Lower lobe of right lung (tissue), 2 donors: Measurements from ENCODE around the gene MANBA. TPM values are rescaled to one million over a fixed set of nuclear protein-coding genes. Genes with fewer than 3 reads are reported as not detected.

Experiments
- ATAC-seq, 2 donors: fragments of 200-7000 bp; cut with Tn5 transposase; one replicate each; pipeline ENCODE4 v1.9.1; 2020 to 2022; ENCODE audit warnings: mild to moderate bottlenecking in 2 of 2, moderate library complexity in 2 of 2
- DNase-seq: peaks from one replicate; pipeline ENCODE4 v3.0.0-alpha.2; 2020
- H3K27ac ChIP-seq: fragments of 200-600 bp; one replicate; pipeline ENCODE4 v1.8.0; 2022
- H3K27me3 ChIP-seq: fragments of 200-600 bp; one replicate; pipeline ENCODE4 v1.8.0; 2022; ENCODE audit warnings: low read depth
- H3K36me3 ChIP-seq: fragments of 200-600 bp; one replicate; pipeline ENCODE4 v1.8.0; 2022; ENCODE audit warnings: mild to moderate bottlenecking
- H3K4me1 ChIP-seq: fragments of 200-600 bp; one replicate; pipeline ENCODE4 v1.8.0; 2022
- H3K4me3 ChIP-seq: fragments of 200-600 bp; one replicate; pipeline ENCODE4 v1.8.0; 2022; ENCODE audit warnings: mild to moderate bottlenecking
- H3K9me3 ChIP-seq: fragments of 200-600 bp; one replicate; pipeline ENCODE4 v1.8.0; 2022
- CTCF ChIP-seq: fragments of 200-600 bp; IDR thresholded peaks from one replicate; pipeline ENCODE4 v1.8.0; 2022; ENCODE audit warnings: antibody characterized with exemption, mild to moderate bottlenecking
- intact Hi-C: fragments of 100-400 bp; cut with DNase I; formaldehyde crosslinking; loops from one replicate; pipeline ENCODE4 v1.11.0; 2022
- total RNA-seq: library from RNA; stranded (reverse); fragmentation: NEBNext Ultra II Directional; extraction: Animal tissue kit (Norgen Biotek cat#: 25700); gene quantifications from one replicate; pipeline ENCODE4 v1.2.1, GENCODE V29; 2021
- donor health status: DM: no; HTN: yes; CAD: no; lungs with severe emphysema.

The MANBA gene
- total RNA-seq, 1 donor from 2014 or later, result 68.2 TPM

GRCh38 chr4:102772738-102773340 lies 12.1 kb upstream of the MANBA start:
- DNase-seq (no peak), ATAC-seq (no peak)
- H3K27me3 ChIP-seq, result no peaks in the 10 kb centered on the region
- no peaks in the 10 kb centered on the region for H3K4me1 ChIP-seq
- H3K4me3 ChIP-seq, result no peak overlapping the region
- intact Hi-C loops, result no loop called here
- no peaks in the 10 kb centered on the region for H3K36me3 ChIP-seq
- TF ChIP-seq CTCF, result no peak
- no peak overlapping the region for H3K27ac ChIP-seq
- H3K9me3 ChIP-seq, result no peaks in the 10 kb centered on the region

- Histone ChIP-seq H3K9me3 (no peaks in the 10 kb centered on the region), H3K36me3 (no peaks in the 10 kb centered on the region), H3K27ac (no peak overlapping the region), H3K27me3 (no peaks in the 10 kb centered on the region), H3K4me3 (no peak overlapping the region), H3K4me1 (peaks cover 7% of the 10 kb centered on the region)
- no peak for TF ChIP-seq CTCF
- intact Hi-C loops, result no loop called here
- no peak for DNase-seq
- ATAC-seq, result no peak
These were observed 4.1 kb upstream of the MANBA start for GRCh38 chr4:102764901-102765300.

- Histone ChIP-seq H3K4me1 (peaks cover 31% of the 10 kb centered on the region), H3K4me3 (peak overlapping the region; percentile 98), H3K27me3 (no peaks in the 10 kb centered on the region), H3K9me3 (no peaks in the 10 kb centered on the region), H3K27ac (no peak overlapping the region), H3K36me3 (no peaks in the 10 kb centered on the region)
- no peak for TF ChIP-seq CTCF
- no peak for ATAC-seq
- intact Hi-C loops, result no loop called here
- no peak for DNase-seq
These were observed 1.1 kb upstream of the MANBA start for GRCh38 chr4:102761906-102762305.

- intact Hi-C loops, result no loop called here
- Histone ChIP-seq H3K27me3 (no peaks in the 10 kb centered on the region), H3K9me3 (no peaks in the 10 kb centered on the region), H3K27ac (peak overlapping the region; percentile 95), H3K4me1 (peaks cover 31% of the 10 kb centered on the region), H3K36me3 (no peaks in the 10 kb centered on the region), H3K4me3 (peak overlapping the region; percentile 98)
- DNase-seq (no peak), ATAC-seq (peak; percentile 14 to 17)
- TF ChIP-seq CTCF, result no peak
These were observed 531 bp upstream of the MANBA start for GRCh38 chr4:102761296-102761701.

GRCh38 chr4:102759831-102760644 lies 730 bp downstream of the MANBA start:
- TF ChIP-seq CTCF, result no peak
- H3K27me3 ChIP-seq, result no peaks in the 10 kb centered on the region
- H3K36me3 ChIP-seq, result no peaks in the 10 kb centered on the region
- peak overlapping the region; percentile 95 for H3K27ac ChIP-seq
- peak overlapping the region; percentile 98 for H3K4me3 ChIP-seq
- DNase-seq, result no peak
- intact Hi-C loops, result no loop called here
- H3K9me3 ChIP-seq, result no peaks in the 10 kb centered on the region
- ATAC-seq, result peak; percentile 76 to 89
- peaks cover 31% of the 10 kb centered on the region for H3K4me1 ChIP-seq
